GM12872 (cell line): ENCODE results near the gene FAT1.

Experiments
- TF ChIP-seq, protein P1 (sequence below): IDR thresholded peaks from 3 replicates; pipeline ENCODE4 v1.5.1; 2011; ENCODE audit warnings: low read depth, mild to moderate bottlenecking, low read length, moderate library complexity; ENCODE audit not compliant: insufficient read depth

Gene FAT1

GRCh38 chr4:186749611-186750281 lies 26.1 kb upstream of the FAT1 start:
- TF ChIP-seq, protein P1, sequence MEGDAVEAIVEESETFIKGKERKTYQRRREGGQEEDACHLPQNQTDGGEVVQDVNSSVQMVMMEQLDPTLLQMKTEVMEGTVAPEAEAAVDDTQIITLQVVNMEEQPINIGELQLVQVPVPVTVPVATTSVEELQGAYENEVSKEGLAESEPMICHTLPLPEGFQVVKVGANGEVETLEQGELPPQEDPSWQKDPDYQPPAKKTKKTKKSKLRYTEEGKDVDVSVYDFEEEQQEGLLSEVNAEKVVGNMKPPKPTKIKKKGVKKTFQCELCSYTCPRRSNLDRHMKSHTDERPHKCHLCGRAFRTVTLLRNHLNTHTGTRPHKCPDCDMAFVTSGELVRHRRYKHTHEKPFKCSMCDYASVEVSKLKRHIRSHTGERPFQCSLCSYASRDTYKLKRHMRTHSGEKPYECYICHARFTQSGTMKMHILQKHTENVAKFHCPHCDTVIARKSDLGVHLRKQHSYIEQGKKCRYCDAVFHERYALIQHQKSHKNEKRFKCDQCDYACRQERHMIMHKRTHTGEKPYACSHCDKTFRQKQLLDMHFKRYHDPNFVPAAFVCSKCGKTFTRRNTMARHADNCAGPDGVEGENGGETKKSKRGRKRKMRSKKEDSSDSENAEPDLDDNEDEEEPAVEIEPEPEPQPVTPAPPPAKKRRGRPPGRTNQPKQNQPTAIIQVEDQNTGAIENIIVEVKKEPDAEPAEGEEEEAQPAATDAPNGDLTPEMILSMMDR: no peak

GRCh38 chr4:186746581-186746980 lies 22.9 kb upstream of the FAT1 start:
- TF ChIP-seq, protein P1: no peak

- TF ChIP-seq, protein P1: no peak
These were observed 19.6 kb upstream of the FAT1 start for GRCh38 chr4:186743261-186743660.

- TF ChIP-seq, protein P1: no peak
These were observed 17.2 kb upstream of the FAT1 start for GRCh38 chr4:186740822-186741221.

- TF ChIP-seq, protein P1: no peak
These were observed 16.3 kb upstream of the FAT1 start for GRCh38 chr4:186739802-186740434.

- TF ChIP-seq, protein P1: no peak
These were observed 15.7 kb upstream of the FAT1 start for GRCh38 chr4:186739317-186739716.

DNA sequence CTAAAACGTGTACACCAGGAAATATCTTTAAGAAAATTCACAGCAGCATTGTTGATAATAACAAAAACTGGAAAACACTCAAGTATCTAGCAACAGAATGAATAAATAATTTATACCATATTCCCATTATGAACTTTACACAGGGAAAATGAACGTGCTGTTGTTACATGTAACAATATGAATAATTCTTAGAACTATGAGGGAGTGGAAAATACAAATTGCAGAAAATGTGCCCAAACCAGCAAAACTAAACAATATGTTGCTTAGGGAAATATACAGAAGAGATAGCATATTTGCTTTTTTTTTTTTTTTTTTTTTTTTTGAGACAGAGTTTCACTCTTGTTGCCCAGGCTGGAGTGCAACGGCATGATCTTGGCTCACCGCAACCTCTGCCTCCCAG lies 14.8 kb upstream of the FAT1 start:
- TF ChIP-seq, protein P1: no peak
